NCI-H748 (cell line): ENCODE results near the gene MRPL17.
"Not testable (repeated sequence)": the region's sequence is repeated elsewhere in the genome, so short reads cannot be mapped to it uniquely, and the experiment has no call there.

Source experiments
- DNase-seq: peaks from one replicate; lab custom pipeline; 2025; ENCODE audit not compliant: unreplicated experiment; lab: John Stamatoyannopoulos, UW

MRPL17 gene

DNA sequence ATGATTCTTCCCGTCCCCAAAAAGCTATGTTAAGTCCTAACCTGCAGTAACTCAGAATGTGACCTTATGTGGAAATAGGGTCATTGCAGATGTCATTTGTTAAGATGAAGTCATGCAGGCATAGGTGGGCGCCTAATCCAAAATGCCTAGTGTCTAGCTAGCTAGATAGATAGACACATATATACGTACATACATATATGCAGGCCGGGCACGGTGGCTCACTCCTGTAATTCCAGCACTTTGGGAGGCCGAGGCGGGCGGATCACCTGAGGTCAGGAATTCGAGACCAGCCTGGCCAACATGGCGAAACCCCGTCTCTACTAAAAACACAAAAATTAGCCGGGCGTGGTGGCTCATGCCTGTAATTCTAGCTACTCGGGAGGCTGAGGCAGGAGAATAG, 928 bp upstream of the MRPL17 start:
- not testable (repeated sequence) for DNase-seq

DNA sequence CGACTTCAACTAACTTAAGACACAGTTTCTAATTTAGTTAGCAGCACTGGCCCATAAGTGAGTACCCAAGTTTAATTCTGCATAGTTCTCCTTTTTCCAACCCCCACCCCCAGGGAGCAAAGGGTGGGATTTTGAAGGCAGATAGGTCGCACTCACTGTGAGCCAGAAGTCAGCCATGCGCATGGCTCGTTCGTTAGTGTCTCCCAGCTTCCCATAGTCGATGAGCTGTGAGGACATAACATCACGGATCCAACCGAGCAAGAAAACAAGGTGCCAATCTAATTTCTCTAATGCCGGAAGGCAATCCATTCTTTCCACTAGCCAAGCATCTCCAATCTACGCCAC, 577 bp downstream of the MRPL17 start:
- no peak for DNase-seq

DNA sequence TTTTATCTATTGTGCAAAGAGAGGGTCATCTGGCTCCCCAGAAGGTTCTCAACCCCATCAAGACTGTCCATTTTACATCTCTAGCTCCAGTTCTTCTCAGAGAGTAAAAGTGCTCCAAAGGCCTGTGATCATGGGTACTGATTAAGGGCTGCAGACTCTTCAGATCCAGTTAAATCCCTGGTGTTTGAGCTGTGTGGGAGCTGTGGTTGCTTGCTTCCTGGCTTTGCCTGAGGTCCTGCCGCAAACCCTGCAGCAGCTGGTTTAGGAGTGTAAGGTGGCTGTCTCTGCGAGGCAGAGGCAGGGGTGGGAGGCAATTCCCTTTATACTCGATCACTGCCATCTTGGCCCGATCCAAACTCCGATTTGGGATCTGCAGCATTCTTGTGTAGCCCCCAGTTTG, 1.2 kb downstream of the MRPL17 start:
- DNase-seq, result no peak

DNA sequence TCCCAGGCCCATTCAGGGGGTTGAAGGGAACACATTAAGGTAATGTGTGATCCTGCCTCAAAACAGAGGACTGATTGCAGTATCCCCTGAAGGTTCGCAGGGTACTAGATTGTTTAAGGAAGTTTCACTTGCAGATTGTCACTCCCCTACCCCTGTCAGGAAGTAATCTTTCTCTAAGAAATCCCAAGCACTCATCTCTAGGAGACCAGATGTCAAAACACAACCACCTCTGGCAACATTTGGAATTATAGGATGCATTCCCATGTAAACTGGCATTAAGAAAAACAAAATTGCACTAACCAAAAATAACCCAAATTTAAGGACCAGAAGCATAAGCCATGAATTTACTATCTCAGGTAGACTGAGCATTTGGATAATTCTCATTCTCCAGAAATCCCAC, 1.6 kb downstream of the MRPL17 start:
- DNase-seq, result no peak

DNA sequence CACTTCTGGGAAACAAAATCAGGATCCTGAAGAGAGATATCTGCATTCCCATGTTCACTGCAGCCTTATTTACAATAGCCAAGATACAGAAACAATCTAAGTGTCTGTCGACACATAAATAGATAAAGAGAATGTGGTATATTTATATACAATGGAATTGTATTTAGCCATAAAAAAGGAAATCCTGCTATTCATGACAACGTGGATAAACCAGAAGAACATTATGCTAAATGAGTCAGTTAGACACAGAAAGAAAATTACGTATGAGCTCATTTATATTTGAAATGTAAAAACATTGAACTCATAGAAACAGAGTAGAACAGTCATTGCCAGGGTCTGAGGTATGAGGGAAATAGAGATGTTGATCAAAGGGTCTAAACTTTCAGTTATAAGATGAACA, 6.1 kb downstream of the MRPL17 start:
- DNase-seq, result no peak

DNA sequence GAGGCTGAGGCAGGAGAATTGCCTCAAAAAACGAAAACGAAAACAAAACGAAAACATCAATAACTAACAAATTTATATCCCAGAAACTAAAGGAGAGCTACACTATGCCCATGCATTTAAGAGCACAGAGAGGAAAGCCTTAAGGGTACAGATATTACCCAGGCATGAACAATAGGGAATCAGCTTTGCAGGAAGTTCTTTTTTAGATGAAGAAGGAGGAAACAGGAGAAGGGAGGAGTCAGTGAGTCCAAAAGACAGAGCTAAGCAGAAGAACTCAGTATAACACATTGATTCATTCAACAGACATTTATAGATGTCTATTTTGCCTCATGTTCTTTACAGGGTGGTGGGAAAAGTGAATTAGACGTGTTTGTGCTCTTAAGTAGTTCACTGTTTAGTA, 8.3 kb downstream of the MRPL17 start:
- no peak for DNase-seq

DNA sequence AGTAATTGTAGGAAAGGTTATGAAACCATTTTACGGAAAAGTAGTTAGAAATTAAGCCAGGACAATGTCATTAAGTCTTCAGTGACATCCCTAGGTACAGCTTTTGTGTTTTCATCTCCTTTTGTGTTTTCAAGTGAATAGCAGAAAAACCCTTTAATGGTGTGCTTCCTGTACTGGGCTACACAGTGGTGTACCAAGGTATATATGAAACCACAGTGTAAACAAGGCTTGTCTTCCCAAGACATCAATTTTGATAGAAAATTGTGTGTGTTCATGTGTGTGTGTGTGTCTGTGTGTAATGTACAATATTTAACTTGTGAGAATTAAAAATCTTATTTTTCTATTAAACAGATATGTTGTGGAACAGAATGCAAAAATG, 8.9 kb downstream of the MRPL17 start:
- DNase-seq, result no peak

DNA sequence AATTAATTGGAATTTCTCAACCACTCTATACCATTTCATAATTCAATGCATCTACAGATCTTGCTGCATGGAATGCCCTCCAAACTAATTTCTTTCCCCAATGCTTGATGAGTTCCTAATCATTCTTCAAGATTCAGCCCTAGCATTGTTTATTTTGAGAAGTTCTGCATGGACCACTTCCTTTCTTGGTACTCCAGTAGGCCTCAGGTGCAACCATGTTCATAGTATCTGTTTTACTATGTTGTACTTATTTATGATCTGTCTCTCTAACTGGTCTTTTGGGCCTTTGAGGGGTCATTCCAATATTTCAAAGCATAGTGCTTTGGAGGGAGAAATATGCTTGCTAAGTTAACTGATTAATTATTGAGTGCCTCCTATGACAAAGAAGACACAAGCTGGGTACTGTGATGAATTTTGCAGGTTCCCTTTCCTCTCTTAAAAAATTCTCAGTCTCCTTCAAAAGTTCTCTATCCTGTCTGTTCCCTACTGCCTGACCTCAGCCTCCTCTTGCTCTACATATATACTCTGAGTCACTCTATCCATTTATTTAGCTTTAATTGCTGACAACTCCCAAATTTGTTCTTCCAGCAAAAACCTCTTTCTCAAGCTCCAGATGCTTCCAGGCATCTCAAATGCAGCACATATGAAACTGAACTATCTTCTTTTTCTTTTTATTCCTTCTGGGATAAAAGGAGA, 9.5 kb downstream of the MRPL17 start:
- DNase-seq, result no peak

DNA sequence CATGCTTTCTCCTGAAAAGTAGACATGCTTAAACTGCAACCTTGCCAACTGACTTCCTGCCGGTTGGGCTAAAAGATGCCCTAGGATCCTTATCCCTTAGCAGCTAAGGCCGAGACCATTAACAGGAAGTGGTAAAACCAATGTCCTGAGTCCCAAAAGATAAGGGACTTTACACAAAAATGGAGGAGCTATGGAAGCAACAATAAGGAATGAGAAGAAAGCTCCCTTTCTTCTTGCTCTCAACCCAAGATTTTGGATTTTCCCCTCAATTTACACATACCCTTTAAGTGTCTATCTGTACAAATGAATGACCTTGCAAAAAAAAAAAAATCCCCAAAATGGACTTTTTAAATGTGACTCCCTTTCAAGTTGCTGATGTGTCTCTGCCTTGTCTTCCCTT, 11.1 kb downstream of the MRPL17 start:
- no peak for DNase-seq

DNA sequence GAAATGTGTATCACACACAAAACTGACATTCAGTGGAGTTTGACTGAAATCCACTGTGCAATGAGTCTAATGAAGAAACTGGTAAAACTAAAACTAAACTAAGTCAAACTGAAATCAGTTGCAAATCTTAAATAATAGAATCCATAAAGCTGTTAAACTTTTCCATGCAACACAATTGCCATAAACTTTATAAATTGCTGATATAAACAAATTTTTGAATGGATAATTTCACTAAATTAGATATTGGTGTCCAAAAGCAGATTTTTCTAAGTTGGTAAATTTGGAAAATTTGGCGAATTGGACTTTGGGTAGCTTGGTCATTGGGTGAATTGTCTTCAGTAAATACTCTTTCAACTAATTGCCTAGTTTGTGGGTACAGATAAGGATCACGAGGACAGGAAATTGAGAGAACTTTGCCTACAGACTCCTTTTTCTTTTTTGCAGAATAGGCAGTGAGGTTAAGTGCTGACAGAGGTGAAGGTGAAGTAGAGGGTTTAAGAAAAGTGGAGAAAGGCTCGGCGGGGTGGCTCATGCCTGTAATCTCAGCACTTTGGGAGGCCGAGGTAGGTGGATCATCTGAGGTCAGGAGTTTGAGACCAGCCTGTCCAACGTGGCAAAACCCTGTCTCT, 12.8 kb downstream of the MRPL17 start:
- DNase-seq, result no peak

DNA sequence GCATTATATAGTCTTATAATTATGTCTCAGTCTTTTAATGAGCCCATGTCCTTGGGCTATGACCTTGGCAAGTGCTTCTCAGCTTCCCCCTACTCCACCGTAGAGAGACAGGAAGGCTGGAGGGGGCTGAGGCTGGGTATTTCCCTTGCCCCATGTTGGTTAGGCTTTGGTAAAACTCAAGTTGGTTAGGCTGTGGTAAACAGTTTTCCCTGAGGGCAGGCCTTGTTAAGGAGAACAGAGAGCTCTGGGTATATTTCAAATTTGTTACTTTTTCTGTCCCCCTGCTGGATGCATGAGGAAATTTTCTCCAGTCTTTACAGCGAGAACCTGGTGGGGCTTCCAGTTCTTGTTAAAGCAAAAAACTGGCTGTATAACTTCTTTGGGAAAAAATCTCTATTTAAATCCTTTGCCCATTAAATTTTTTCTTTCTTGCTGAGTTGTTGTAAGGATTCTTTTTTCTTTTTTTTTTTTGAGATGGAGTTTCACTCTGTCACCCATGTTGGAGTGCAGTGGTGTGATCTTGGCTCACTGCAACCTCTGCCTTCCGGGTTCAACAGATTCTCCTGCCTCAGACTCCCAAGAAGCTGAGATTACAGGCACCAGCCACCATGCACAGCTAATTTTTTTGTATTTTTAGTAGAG, 15.3 kb downstream of the MRPL17 start:
- peak; percentile 35 for DNase-seq

DNA sequence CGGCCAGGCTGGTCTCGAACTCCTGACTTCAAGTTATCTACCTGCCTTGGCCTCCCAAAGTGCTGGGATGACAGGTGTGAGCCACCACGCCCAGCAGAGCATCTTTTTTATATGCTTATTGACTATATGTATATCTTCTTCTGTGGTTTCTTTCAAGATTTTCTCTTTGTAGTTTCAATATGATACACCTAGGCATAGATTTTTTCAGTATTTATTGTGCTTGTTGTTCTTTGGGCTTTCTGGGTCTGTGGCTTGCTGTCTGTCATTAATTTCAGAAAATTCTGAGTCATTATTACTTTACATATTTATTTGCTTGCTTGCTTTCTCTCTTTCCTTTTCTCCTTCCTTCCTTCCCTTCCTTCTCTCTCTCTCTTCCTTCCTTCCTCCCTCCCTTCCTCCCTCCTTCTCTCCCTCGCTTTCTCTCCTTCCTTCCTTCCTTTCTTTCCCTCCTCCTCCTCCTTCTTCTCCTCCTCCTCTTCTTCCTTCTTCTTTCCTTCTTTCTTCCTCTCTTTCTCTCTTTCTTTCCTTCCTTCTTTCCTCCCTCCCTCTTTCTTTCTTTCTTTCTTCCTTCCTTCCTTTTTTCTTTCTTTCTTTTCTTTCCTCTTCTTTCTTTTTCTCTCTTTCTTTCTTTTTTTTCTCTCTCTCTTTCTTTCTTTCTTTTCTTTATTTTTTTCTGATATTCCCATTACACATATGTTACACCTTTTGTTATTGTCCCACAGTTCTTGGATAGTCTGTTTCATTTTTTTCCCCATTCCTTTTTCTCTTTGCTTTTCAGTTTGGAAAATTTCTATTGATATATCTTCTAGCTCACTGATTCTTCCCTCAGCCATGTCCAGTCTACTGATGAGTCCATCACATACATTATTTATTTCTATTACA, 16.6 kb downstream of the MRPL17 start:
- no peak for DNase-seq

DNA sequence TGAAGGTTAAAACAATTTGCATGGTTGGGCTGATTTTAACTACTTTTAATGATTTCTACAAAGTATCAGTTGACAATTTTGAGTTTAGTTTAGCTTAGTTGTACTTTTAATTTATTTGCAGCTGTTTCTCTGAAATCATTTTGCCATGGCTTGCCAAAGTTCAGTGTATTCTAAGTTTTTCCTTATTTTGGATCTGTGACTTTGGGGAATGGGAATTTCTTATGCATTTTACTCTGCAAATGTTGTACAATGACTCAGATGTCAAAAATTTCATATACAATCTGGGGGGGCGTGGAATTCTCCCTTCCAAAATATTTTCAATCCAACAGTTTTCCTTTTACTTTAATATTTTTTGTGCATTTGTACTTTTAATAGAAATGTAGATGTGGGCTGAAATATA, 18.6 kb downstream of the MRPL17 start:
- no peak for DNase-seq

DNA sequence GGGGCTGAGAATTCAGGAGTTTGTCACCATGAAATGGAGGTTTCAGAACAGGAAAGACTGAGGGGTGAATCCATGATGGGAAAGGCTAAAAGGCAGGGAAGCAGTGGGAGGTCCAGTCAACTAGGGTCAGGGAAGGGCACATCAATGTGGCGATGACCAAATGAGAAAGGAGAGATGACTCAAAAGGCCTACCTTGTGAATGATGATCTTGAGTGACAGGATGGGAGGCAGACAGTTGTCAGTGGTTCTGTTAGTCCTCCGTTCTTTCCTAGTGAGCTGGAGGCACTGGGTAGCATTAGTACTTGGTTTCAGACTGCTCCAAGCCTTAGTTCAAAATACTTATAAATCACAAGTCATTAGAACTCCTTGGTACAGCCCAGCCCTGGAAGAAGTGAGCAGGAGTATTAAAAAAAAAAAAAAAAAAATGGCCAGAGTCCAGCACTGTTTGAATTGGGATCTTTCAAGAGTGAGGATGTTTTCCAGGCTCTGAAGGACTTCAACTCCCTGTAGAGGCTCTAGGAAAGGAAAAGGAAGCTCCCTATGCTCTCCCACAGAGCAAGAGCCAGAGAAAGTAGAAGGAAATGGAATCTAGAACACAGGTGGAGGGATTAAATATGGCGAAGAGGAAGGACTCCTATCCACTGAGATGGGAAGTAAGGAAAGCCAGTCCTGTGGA, 19.2 kb downstream of the MRPL17 start:
- no peak for DNase-seq

DNA sequence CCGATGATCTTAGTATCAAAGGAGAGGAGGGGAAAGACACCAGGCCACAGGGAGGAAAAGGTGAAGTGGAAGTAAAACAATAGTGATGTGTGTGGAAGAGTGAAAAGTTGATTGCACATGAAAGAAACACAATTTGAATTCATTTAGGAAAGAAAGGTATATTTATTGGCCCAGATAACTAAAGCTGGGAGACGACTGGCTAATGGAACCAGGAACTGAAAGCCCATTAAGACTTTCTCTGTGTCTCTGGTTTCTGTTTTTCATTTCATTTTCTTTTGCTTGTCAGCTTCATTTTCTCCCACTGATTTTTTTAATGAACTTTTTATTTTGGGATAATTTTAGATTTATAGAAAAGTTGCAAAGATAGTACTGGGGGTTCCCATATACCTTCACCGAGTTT, 22.4 kb downstream of the MRPL17 start:
- no peak for DNase-seq

DNA sequence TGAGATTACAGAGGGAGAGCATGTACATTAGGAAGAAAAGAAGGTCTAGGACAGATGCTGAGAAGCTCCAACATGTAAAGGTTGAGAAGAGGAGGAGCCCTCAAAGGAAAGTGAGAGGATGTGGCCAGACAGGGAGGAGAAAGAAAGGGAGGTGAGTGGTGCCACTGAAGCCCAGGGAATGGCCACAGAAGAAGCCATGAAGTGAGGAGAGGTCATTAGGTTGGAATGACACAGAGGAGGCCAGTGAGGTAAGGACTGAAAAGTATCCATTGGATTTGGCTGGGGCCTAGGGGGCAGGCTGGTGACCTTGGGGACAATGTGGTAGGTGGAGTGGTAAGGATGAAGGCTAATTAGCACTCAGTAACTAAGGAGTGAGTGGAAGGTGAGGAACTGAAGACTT, 24.5 kb downstream of the MRPL17 start:
- no peak for DNase-seq

DNA sequence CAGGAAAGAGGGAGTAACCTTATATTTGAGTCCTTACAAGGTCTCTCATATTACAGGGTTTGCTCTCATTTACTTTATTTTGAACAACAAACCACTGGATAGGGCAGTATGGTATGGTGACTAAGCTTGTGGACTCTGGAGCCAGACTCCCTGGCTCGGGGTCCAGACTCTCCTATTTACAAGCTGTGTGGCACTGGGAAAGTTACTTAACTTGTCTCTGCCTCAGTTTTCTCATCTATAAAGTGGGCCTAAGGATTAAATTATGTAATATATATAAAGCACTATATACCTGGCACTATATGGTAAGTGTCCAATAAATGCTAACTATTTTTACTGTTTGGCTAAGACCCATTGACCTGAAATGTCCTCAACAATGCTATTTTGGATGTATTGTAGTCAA, 25.8 kb downstream of the MRPL17 start:
- no peak for DNase-seq

DNA sequence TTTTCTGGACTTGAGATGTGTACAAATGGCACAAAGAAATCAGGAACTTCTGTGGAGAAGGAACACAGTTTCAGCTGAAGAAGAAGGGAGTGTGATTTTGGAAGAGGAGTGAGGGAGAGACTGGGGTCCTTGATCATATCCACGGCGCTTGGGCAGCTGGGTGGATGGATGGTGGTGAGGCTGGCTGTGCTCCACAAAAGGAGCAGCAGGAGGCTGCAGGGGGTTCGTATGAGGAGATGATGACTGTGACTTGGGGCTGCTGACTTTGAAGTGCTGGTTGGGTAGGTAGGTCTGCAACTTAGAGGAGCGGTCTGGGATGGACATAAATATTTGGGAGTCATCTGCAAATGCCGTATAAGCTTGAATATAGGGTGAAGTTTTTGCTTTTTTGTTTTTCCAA, 26.2 kb downstream of the MRPL17 start:
- DNase-seq, result no peak

DNA sequence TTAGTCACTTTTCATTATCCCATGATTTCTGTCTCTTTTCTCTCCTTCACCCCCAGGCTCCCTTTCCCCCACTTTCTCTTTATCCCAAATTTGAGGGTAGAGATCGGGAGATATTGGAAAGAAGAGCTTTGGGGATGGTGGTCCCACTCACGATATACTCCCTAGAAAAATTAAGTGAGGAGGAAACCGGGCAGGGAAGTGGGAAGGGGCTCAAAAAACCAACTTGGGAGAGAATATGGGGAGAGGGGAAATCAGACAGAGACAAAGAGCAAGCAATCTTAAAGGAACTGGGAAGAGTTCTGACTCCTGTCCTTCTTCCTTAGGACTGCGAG, 26.6 kb downstream of the MRPL17 start:
- DNase-seq, result no peak

DNA sequence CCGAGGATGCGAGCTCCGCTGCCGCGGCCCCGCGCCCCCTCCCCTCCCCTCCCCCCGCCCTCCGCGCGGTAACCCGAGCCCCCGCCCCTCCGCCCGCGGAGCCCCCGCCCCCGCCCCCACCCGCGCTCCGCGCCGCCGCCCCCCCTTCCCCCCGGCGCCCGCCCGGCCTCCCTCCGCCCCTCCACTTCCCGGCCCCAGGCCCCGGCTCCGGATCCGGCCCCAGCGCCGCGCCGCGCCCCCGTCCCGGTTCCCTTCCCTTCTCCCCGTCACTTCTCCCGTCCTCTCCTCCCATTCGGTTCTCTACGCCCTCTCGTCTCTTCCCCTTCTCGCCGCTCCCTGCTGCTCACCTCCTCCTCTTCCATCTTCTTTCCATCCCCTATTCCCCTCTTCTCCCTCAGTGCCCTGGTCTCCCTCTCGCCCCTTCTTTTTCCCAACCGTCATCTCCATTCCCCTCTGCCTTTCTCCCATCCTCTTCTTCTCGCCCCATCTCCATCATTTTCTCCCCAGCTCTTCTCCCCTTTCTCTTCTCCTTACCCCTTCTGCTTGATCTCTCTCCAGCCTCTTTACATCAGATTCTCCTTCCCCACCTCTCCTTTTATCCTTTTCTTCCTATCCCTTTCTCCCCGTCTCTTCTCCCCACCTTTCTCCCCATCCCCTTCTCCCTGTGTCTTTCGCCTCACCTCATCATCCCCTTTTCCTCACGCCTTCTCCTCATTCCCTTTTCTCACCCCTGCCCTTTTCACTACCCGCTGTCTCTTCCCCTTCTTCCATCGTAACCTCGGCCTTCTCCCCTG, 27.2 kb downstream of the MRPL17 start, which contains the start of gene DCHS1:
TSS of gene DCHS1 (minus strand) at position 20 of the 794 bp plus-strand sequence. CDS start 14,196 bp downstream, outside the sequence.
- peak; percentile 43 for DNase-seq
